IMR-90 (cell line): ENCODE data around the gene KIFAP3.

ENCODE experiments used
- CEBPB ChIP-seq: IDR thresholded peaks from 2 replicates; pipeline ENCODE4 v1.6.1; 2012; ENCODE audit warnings: low read depth, low read length, improper control_type of control experiment
- RAD21 ChIP-seq: IDR thresholded peaks from 2 replicates; pipeline ENCODE4 v1.6.1; 2012; ENCODE audit warnings: low read length, improper control_type of control experiment

DNA sequence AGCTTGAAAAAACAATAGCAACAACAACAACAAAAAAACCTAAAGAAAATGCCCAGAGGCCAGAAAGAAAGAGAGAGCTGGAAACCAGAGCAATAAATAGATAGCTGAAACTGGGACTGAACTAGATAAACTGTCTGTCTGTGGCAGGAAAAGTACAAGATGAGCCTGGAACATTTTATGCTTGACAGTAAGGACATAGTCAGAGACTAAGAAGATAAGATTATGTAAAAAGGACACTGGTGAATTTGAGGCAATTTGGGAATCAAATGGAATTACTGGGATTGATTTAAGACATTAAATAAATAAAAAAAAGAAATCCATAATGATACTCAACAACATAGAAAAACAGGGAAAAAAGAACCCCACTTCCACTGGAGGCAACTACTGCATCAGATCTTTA lies 1.7 kb upstream of the KIFAP3 start:
- TF ChIP-seq CEBPB, result no peak
- TF ChIP-seq RAD21, result no peak
